Adrenal gland (tissue), 12 donors: Measurements from ENCODE around the gene INO80E. TPM values are rescaled to one million over a fixed set of nuclear protein-coding genes. Genes with fewer than 3 reads are reported as not detected.

Experiments used
- DNase-seq, 7 donors: peaks; one replicate each; pipeline ENCODE4 v3.0.0-alpha.2; 2019 to 2020
- H3K27ac ChIP-seq, 5 donors: fragments of 200-600 bp; sonication (generic) in 4 of 5; 1 replicate in 3 of 5; 2 replicates in 2 of 5; pipeline versions ENCODE4 v1.5.1 to v1.8.0; 2016 to 2020; ENCODE audit warnings: mild to moderate bottlenecking in 1 of 5
- H3K27me3 ChIP-seq: fragments of 200-600 bp; 2 replicates; pipeline ENCODE4 v1.8.0; 2021
- H3K36me3 ChIP-seq, 2 donors: fragments of 200-600 bp; replicated peaks in 1 of 2; 1 replicate in 1 of 2; 2 replicates in 1 of 2; pipeline versions ENCODE4 v1.5.1 to v1.8.0; 2018 to 2022
- H3K4me1 ChIP-seq, 2 donors: fragments of 200-600 bp; replicated peaks in 1 of 2; 1 replicate in 1 of 2; 2 replicates in 1 of 2; pipeline versions ENCODE4 v1.5.1 to v1.8.0; 2018 to 2021
- H3K4me3 ChIP-seq, 4 donors: fragments of 200-600 bp; sonication (generic) in 3 of 4; one replicate each; pipeline ENCODE4 v1.5.1; 2016 to 2018
- H3K9me3 ChIP-seq, 3 donors: fragments of 200-600 bp; sonication (generic) in 1 of 3; replicated peaks in 1 of 3; 1 replicate in 2 of 3; 2 replicates in 1 of 3; pipeline versions ENCODE4 v1.5.1 to v1.8.0; 2016 to 2021
- POLR2A ChIP-seq, 2 donors: fragments of 450-650 bp; IDR thresholded peaks; one replicate each; pipeline ENCODE4 v1.6.1; 2017; ENCODE audit warnings: antibody characterized with exemption in 2 of 2, mild to moderate bottlenecking in 2 of 2, moderate library complexity in 1 of 2
- WGBS, 4 donors: extraction: QIAGEN DNeasy Blood & Tissue Kit in 2 of 4; methylation state at CpG; one replicate each; pipeline versions ENCODE4 v1.1.5 to v1.1.7; 2013 to 2017; 5-methylcytosine and 5-hydroxymethylcytosine counted together
- intact Hi-C, 2 donors: fragments of 100-400 bp; cut with DNase I; formaldehyde crosslinking; loops; one replicate each; pipeline versions ENCODE4 v1.14.1 to v1.15.0; 2022 to 2023
- polyA plus RNA-seq, 3 donors: library from polyadenylated mRNA; stranded (reverse); fragments of 200-250 nt in 2 of 3; fragments of 350-450 nt in 1 of 3; fragmentation: Illumina TruSeq in 1 of 3; extraction: RNeasy Lipid Tissue Mini Kit (QIAGEN cat#74804) in 1 of 3; gene quantifications; one replicate each; pipeline ENCODE4 v1.2.3, GENCODE V29; 2013 to 2014
- total RNA-seq, 9 donors: library from RNA; depleted of rRNA in 4 of 9; stranded (reverse); fragments of >200 nt in 4 of 9; fragments of 120-200 nt in 1 of 9; fragmentation: NEBNext Ultra II Directional in 1 of 9; extraction: Animal tissue kit (Norgen Biotek cat#: 25700) in 1 of 9; gene quantifications; one replicate each; pipeline versions ENCODE4 v1.1.0 to v1.2.4, GENCODE V29; 2013 to 2023
- TF ChIP-seq, protein P1 (sequence below), 6 experiments: fragments of 450-650 bp in 4 of 6; fragments of 200-600 bp in 2 of 6; sonication (generic) in 1 of 6; IDR thresholded peaks; 1 replicate in 5 of 6; 2 replicates in 1 of 6; pipeline versions ENCODE4 v1.5.1 to v1.8.0; 2016 to 2021; ENCODE audit warnings: antibody characterized with exemption in 6 of 6, mild to moderate bottlenecking in 2 of 6, moderate library complexity in 1 of 6
- donor health status: healthy with polysubstance abuse.
- donor health status: Bipolar disorder and iron deficiency.
- donor health status: DM: yes; HTN: yes; CAD: no.
- donor health status: DM: no; HTN: no; CAD: no.
- donor health status: DM: no; HTN: no; CAD: no.
- donor health status: DM: yes; HTN: yes; CAD: no.

The INO80E gene
- total and polyA plus RNA-seq, 12 donors, result 31.8 to 362 (median 73.4) TPM

DNA sequence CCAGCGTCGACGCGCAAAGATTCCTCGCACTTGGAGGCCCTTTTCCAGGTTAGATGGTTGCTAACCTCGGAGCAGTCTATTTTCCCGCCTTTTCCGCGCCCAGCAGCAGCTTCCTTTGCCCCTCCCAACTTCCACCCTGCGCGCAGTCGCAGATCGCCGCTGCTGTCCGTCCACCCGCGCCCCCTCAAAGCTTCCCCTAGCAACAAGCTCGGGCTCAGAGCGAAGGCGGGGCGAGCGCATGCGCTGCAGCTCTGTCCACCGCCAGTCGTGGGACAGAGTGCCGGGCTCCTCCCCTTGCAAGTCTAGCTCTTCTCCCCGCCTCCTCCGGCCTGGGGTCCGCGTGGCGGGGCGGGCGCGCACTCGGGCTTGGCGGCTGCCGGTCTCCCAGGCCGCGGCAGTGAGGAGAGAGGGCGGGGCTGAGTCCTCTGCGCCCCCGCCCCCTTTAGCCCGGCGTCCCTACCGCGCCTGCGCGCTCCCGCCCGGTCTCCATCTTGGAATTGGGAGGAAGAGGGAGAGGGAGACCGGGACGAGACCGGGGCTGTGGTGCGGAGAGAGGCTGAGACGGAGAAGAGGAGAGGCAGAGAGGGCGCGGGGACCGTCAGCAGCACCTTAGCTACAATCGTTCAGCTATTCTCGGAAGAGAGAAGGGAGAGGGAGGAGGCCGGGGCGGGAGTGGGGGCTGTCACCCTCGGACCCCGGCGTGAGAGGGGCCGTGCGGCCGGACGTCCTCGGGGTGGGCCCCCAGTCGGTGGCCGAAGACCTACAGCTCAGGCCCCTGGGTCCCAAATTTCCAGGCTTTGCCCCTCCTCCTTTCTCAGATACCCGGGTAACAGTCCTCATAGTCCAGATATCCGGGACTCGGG is 22.4 kb upstream of the INO80E start, which contains the start of gene TAOK2:
TAOK2 (plus strand) TSS at position 485 of the 863 bp plus-strand sequence. CDS start 3,905 bp downstream, outside the sequence.
- Histone ChIP-seq H3K36me3 (peaks cover 0 to 41% of the 10 kb centered on the region in 2 donors), H3K4me1 (peaks cover 21 to 39% of the 10 kb centered on the region in 2 donors), H3K9me3 (no peaks in the 10 kb centered on the region), H3K4me3 (peak within 1 kb of the TSS; percentile 54 to 87 (median 70)), H3K27me3 (no peaks in the 10 kb centered on the region), H3K27ac (peak within 1 kb of the TSS; percentile 23 to 87 (median 81))
- intact Hi-C loops, result loop anchor here in 1 of 2 donors (5.0 kb wide), 1 partner anchor 46 kb away; the partner anchor contains the start of gene KCTD13
- peak; percentile 98 to 99 (median 99) for DNase-seq
- peak; percentile 42 to 72 for TF ChIP-seq POLR2A (IDR thresholded peaks at IDR 0.05)
- TF ChIP-seq, protein P1, sequence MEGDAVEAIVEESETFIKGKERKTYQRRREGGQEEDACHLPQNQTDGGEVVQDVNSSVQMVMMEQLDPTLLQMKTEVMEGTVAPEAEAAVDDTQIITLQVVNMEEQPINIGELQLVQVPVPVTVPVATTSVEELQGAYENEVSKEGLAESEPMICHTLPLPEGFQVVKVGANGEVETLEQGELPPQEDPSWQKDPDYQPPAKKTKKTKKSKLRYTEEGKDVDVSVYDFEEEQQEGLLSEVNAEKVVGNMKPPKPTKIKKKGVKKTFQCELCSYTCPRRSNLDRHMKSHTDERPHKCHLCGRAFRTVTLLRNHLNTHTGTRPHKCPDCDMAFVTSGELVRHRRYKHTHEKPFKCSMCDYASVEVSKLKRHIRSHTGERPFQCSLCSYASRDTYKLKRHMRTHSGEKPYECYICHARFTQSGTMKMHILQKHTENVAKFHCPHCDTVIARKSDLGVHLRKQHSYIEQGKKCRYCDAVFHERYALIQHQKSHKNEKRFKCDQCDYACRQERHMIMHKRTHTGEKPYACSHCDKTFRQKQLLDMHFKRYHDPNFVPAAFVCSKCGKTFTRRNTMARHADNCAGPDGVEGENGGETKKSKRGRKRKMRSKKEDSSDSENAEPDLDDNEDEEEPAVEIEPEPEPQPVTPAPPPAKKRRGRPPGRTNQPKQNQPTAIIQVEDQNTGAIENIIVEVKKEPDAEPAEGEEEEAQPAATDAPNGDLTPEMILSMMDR (IDR thresholded peaks at IDR 0.05), result no peak
- WGBS, 4 donors, result 2 to 5% (median 4%) methylated on average over 32 to 75 of the region's 75 CpGs

GRCh38 chr16:29974291-29975133 is 21.5 kb upstream of the INO80E start:
- H3K27ac ChIP-seq, result peak overlapping the region; percentile 23 to 87 (median 81)
- TF ChIP-seq POLR2A (IDR thresholded peaks at IDR 0.05), result peak in 1 of 2 donors; percentile 31
- TF ChIP-seq, protein P1 (IDR thresholded peaks at IDR 0.05), result no peak
- peaks cover 22 to 43% of the 10 kb centered on the region in 2 donors for H3K4me1 ChIP-seq
- peak in 5 of 7 donors; percentile 44 to 73 (median 49) for DNase-seq
- intact Hi-C loops, result loop anchor here in 1 of 2 donors (5.0 kb wide), 1 partner anchor 47 kb away; the partner anchor contains the start of gene KCTD13
- no peaks in the 10 kb centered on the region for H3K9me3 ChIP-seq
- 1 to 3% (median 2%) methylated on average over 11 to 31 of the region's 31 CpGs for WGBS, 4 donors
- no peaks in the 10 kb centered on the region for H3K27me3 ChIP-seq
- peaks cover 0 to 43% of the 10 kb centered on the region in 2 donors for H3K36me3 ChIP-seq
- peak overlapping the region; percentile 54 to 87 (median 70) for H3K4me3 ChIP-seq

DNA sequence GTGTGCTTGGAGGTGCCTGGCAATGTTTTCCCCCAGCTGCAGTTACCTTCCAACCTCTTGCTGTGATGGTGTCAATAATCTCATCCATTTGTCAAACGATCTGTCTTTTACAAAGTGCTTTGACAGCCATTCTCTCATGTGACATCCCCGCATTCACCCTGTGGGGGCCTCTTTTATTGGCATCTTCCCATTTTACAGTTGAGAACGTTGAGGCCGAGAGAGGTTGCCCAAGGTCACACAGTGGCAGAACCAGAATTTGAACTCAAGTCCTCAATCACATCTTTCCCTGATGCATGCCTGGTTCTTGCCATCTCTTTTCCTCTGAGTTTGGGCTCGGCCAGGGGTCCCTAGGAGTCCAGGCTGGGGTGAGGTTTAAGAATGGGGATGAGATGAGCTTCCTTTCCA is 20.9 kb upstream of the INO80E start:
- WGBS, 4 donors, result 31 to 47% (median 39%) methylated on average over 5 of the region's 5 CpGs
- Histone ChIP-seq H3K27ac (peak overlapping the region in 4 of 5 donors; percentile 3 to 87 (median 80)), H3K9me3 (no peaks in the 10 kb centered on the region), H3K36me3 (peaks cover 0 to 45% of the 10 kb centered on the region in 2 donors), H3K4me1 (peaks cover 28 to 49% of the 10 kb centered on the region in 2 donors), H3K27me3 (no peaks in the 10 kb centered on the region), H3K4me3 (peak overlapping the region in 2 of 4 donors; percentile 68 to 73)
- intact Hi-C loops, result no loop called here
- no peak for DNase-seq
- no peak for TF ChIP-seq POLR2A (IDR thresholded peaks at IDR 0.05)
- TF ChIP-seq, protein P1 (IDR thresholded peaks at IDR 0.05), result no peak
